IMR-90 (cell line): ENCODE results near the gene ARL2. TPM values are rescaled to one million over a fixed set of nuclear protein-coding genes. Genes with fewer than 3 reads are reported as not detected.

Source experiments
- ATAC-seq: fragments of 200-7000 bp; cut with Tn5 transposase; 2 replicates; pipeline ENCODE4 v1.9.1; 2020; ENCODE audit warnings: low read depth, mild to moderate bottlenecking, moderate library complexity
- BruUV-seq: library from RNA; stranded (reverse); fragments of 400-500 nt; replicated peaks from 2 replicates; lab custom pipeline; 2021; lab: Mats Ljungman, UMichigan
- CTCF ChIA-PET: fragments of 300-600 bp; formaldehyde crosslinking; extraction: SDS; loops from one replicate; lab custom pipeline; 2021; ENCODE audit warnings: antibody characterized with exemption; lab: Yijun Ruan, JAX
- POLR2A ChIA-PET: fragments of 300-600 bp; sonication (Branson Sonifier 250); formaldehyde crosslinking; loops from one replicate; lab custom pipeline; 2022; ENCODE audit warnings: antibody characterized with exemption; ENCODE audit not compliant: unreplicated experiment; lab: Charles Lee
- DNase-seq: peaks from one replicate; pipeline ENCODE4 v3.0.0; 2013
- H2AFZ ChIP-seq: replicated peaks from 2 replicates; pipeline ENCODE3; 2013; ENCODE audit warnings: low read length, mild to moderate bottlenecking; ENCODE audit not compliant: poor library complexity
- H2AK5ac ChIP-seq: 2 replicates; pipeline ENCODE4 v1.6.1; 2013; ENCODE audit warnings: low read depth, low read length, inconsistent platforms
- H2AK9ac ChIP-seq: replicated peaks from 2 replicates; pipeline ENCODE3; 2013; ENCODE audit warnings: mild to moderate bottlenecking, low read depth, low read length, moderate library complexity; ENCODE audit not compliant: poor library complexity
- H2BK120ac ChIP-seq: 2 replicates; pipeline ENCODE4 v1.6.1; 2013; ENCODE audit warnings: low read depth, low read length, inconsistent platforms
- H2BK15ac ChIP-seq: 3 replicates; pipeline ENCODE4 v1.6.1; 2013; ENCODE audit warnings: low read depth, low read length, inconsistent platforms
- H2BK20ac ChIP-seq: 2 replicates; pipeline ENCODE4 v1.6.1; 2013; ENCODE audit warnings: low read depth, mild to moderate bottlenecking, inconsistent platforms, low read length, moderate library complexity
- H2BK5ac ChIP-seq: 2 replicates; pipeline ENCODE4 v1.6.1; 2013; ENCODE audit warnings: mild to moderate bottlenecking, low read depth, low read length, inconsistent platforms; ENCODE audit not compliant: poor library complexity, severe bottlenecking
- H3K14ac ChIP-seq: replicated peaks from 2 replicates; pipeline ENCODE4 v1.6.1; 2013; ENCODE audit warnings: low read depth, low read length, inconsistent platforms
- H3K18ac ChIP-seq: 2 replicates; pipeline ENCODE4 v1.6.1; 2013; ENCODE audit warnings: low read depth, low read length, control low read depth
- H3K23ac ChIP-seq: 2 replicates; pipeline ENCODE4 v1.6.1; 2013; ENCODE audit warnings: low read depth, low read length, inconsistent platforms
- H3K27ac ChIP-seq: 2 replicates; pipeline ENCODE4 v1.5.1; 2013; ENCODE audit warnings: mild to moderate bottlenecking, control low read depth, low read length; ENCODE audit not compliant: insufficient read depth
- H3K27me3 ChIP-seq: 2 replicates; pipeline ENCODE4 v1.6.1; 2013; ENCODE audit warnings: low read length; ENCODE audit not compliant: control insufficient read depth, insufficient read depth
- H3K36me3 ChIP-seq: 2 replicates; pipeline ENCODE4 v1.6.1; 2013; ENCODE audit warnings: low read length, mixed read lengths; ENCODE audit not compliant: control insufficient read depth, insufficient read depth
- H3K4ac ChIP-seq: 2 replicates; pipeline ENCODE4 v1.6.1; 2013; ENCODE audit warnings: low read depth, low read length, inconsistent platforms
- H3K4me1 ChIP-seq: 2 replicates; pipeline ENCODE4 v1.6.1; 2013; ENCODE audit warnings: low read length, mixed read lengths; ENCODE audit not compliant: control insufficient read depth, insufficient read depth
- H3K4me2 ChIP-seq: 2 replicates; pipeline ENCODE4 v1.6.1; 2013; ENCODE audit warnings: low read depth, mild to moderate bottlenecking, control low read depth, low read length, moderate library complexity
- H3K4me3 ChIP-seq: 2 replicates; pipeline ENCODE4 v1.5.1; 2013; ENCODE audit warnings: low read depth, mild to moderate bottlenecking, control low read depth, low read length, moderate library complexity; ENCODE audit not compliant: insufficient read depth
- H3K56ac ChIP-seq: 2 replicates; pipeline ENCODE4 v1.6.1; 2013; ENCODE audit warnings: low read length, inconsistent platforms; ENCODE audit not compliant: insufficient read depth; ENCODE audit errors: extremely low read depth
- H3K79me1 ChIP-seq, 2 experiments: 2 replicates each; pipeline ENCODE4 v1.6.1; 2013; ENCODE audit warnings: low read length in 2 of 2, inconsistent platforms in 1 of 2, low read depth in 1 of 2
- H3K9ac ChIP-seq: 2 replicates; pipeline ENCODE4 v1.6.1; 2013; ENCODE audit warnings: low read depth, low read length, control low read depth
- H3K9me1 ChIP-seq: 2 replicates; pipeline ENCODE4 v1.6.1; 2013; ENCODE audit warnings: low read length, inconsistent platforms; ENCODE audit not compliant: insufficient read depth
- H3K9me3 ChIP-seq: 2 replicates; pipeline ENCODE4 v1.6.1; 2013; ENCODE audit warnings: low read length; ENCODE audit not compliant: control insufficient read depth, insufficient read depth
- H4K20me1 ChIP-seq: 2 replicates; pipeline ENCODE4 v1.6.1; 2013; ENCODE audit warnings: low read length, inconsistent platforms; ENCODE audit not compliant: insufficient read depth
- H4K5ac ChIP-seq: 2 replicates; pipeline ENCODE4 v1.6.1; 2013; ENCODE audit warnings: mild to moderate bottlenecking, low read depth, low read length, control low read depth
- H4K8ac ChIP-seq, 2 experiments: 2 replicates each; pipeline ENCODE4 v1.6.1; 2013; ENCODE audit warnings: low read depth in 2 of 2, low read length in 2 of 2, control low read depth in 1 of 2, inconsistent platforms in 1 of 2
- H4K91ac ChIP-seq: 2 replicates; pipeline ENCODE4 v1.6.1; 2013; ENCODE audit warnings: low read depth, low read length, inconsistent platforms; ENCODE audit not compliant: insufficient read depth
- BHLHE40 ChIP-seq: fragments of 150-350 bp; IDR thresholded peaks from 2 replicates; pipeline ENCODE4 v1.6.1; 2016; ENCODE audit warnings: mild to moderate bottlenecking, low read depth, low read length
- MAFK ChIP-seq: IDR thresholded peaks from 2 replicates; pipeline ENCODE4 v1.6.1; 2012; ENCODE audit warnings: low read depth, low read length, improper control_type of control experiment
- MAZ ChIP-seq: IDR thresholded peaks from 2 replicates; pipeline ENCODE4 v1.6.1; 2012; ENCODE audit warnings: low read depth, mild to moderate bottlenecking, low read length, improper control_type of control experiment, moderate library complexity, borderline replicate concordance
- MXI1 ChIP-seq: IDR thresholded peaks from 2 replicates; pipeline ENCODE4 v1.6.1; 2012; ENCODE audit warnings: low read depth, mild to moderate bottlenecking, low read length, moderate library complexity, borderline replicate concordance
- NFE2L2 ChIP-seq: fragments of 150-350 bp; IDR thresholded peaks from 2 replicates; pipeline ENCODE4 v1.6.1; 2016; ENCODE audit warnings: low read depth, mild to moderate bottlenecking, low read length
- POLR2A ChIP-seq: IDR thresholded peaks from 2 replicates; pipeline ENCODE4 v1.6.1; 2012; ENCODE audit warnings: mild to moderate bottlenecking, low read depth, low read length
- RAD21 ChIP-seq: IDR thresholded peaks from 2 replicates; pipeline ENCODE4 v1.6.1; 2012; ENCODE audit warnings: low read length, improper control_type of control experiment
- RFX5 ChIP-seq: IDR thresholded peaks from 2 replicates; pipeline ENCODE4 v1.8.0; 2012; ENCODE audit warnings: low read depth, mild to moderate bottlenecking, low read length, moderate library complexity
- SMC3 ChIP-seq: fragments of 150-350 bp; IDR thresholded peaks from 2 replicates; pipeline ENCODE4 v1.6.1; 2016; ENCODE audit warnings: low read depth, mild to moderate bottlenecking, antibody characterized with exemption, low read length, moderate library complexity
- WGBS, 2 experiments: methylation state at CpG; one replicate each; pipeline versions ENCODE4 v1.1.5 to v1.1.7; 2013; ENCODE audit warnings: missing lambda C conversion rate in 2 of 2; ENCODE audit not compliant: insufficient read length in 1 of 2; ENCODE audit errors: extremely low coverage in 2 of 2; 5-methylcytosine and 5-hydroxymethylcytosine counted together
- dilution Hi-C: fragments of 300-500 bp; cut with HindIII; formaldehyde crosslinking; loops from one replicate; pipeline ENCODE4 v1.14.3; 2018; ENCODE audit warnings: low sequenced_read_pairs; ENCODE audit not compliant: unreplicated experiment
- in situ Hi-C: fragments of 300-500 bp; cut with MboI; formaldehyde crosslinking; loops from 3 replicates; pipeline ENCODE4 v1.14.3; 2019; ENCODE audit warnings: low sequenced_read_pairs, inconsistent platforms, mixed read lengths
- intact Hi-C: fragments of 100-400 bp; cut with micrococcal nuclease; formaldehyde crosslinking; loops from 2 replicates; pipeline ENCODE4 v1.10.0; 2022
- polyA plus RNA-seq, 3 experiments: library from polyadenylated mRNA; depleted of rRNA; stranded (reverse); fragments of >200 nt; gene quantifications; 2 replicates each; pipeline ENCODE4 v1.2.3, GENCODE V29; 2012; ENCODE audit warnings: low replicate concordance in 1 of 3
- total RNA-seq: library from RNA; depleted of rRNA; stranded (reverse); fragments of >200 nt; gene quantifications from 2 replicates; pipeline ENCODE4 v1.2.3, GENCODE V29; 2012
- TF ChIP-seq, protein P1 (sequence below): fragments of 150-350 bp; IDR thresholded peaks from 2 replicates; pipeline ENCODE4 v1.6.1; 2016; ENCODE audit warnings: low read depth, mild to moderate bottlenecking, low read length, moderate library complexity, borderline replicate concordance
- TF ChIP-seq, protein P2 (sequence below): conservative IDR thresholded peaks from 2 replicates; pipeline ENCODE4 v1.5.1; 2012; ENCODE audit warnings: mild to moderate bottlenecking, low read depth, low read length, improper control_type of control experiment
- TF ChIP-seq, protein P3 (sequence below): fragments of 150-350 bp; IDR thresholded peaks from 2 replicates; pipeline ENCODE4 v1.6.1; 2017; ENCODE audit warnings: mild to moderate bottlenecking, antibody characterized with exemption, low read length, low read depth

Gene ARL2
- total and polyA plus RNA-seq, 2 of the 4 experiments (the other 2 are of a cell fraction) = 48.9 to 152 TPM

DNA sequence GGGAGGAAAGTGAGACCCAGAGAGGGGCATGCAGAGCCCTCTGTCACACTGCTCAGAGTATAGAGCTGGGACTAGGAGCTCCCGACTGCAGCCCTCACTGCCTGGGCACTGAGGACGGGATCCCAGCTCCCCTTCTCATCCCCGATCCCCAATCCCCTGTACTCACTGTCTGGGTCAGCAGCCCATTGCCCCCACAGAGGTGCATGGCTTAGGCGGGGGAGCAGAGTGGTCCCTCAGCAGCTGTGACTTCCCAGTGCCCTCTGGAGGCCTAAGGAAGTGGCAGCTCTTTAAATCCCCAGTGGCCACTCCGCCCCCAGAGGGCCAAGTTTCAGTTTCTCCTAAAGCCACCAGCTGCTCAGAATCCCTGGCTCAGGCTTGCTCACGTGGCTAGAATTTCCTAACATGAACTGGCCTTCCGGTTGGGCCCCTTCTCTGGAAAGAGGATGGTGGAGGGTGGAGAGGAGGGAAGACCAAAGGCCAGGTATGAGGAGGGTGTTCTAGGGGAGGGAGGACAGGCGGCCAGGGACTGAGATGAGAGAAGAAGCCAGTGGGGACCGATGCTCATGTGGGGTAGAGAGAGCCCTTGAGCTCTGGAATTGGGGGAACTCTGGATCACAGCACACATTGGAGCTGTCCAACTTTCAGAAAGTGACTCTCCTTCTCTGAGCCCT, 17.1 kb upstream of the ARL2 start, which contains the start of gene BATF2:
Gene BATF2, minus strand, starts transcription at position 262 of the 671 bp plus-strand sequence. Its CDS starts 57 bp downstream, at position 205.
- Histone ChIP-seq H3K36me3 (no peaks in the 10 kb centered on the region), H2AK5ac (peak within 1 kb of the TSS; percentile 35; the same call in 1 of the 2 replicates), H2AK9ac (peak within 1 kb of the TSS; percentile 84), H2BK120ac (peak within 1 kb of the TSS; percentile 77), H4K5ac (peak within 1 kb of the TSS; percentile 3), H3K4ac (peak within 1 kb of the TSS; percentile 88), H2BK15ac (peak within 1 kb of the TSS; percentile 22; the same call in 1 of the 3 replicates), H2AFZ (peak within 1 kb of the TSS; percentile 94), H3K18ac (no peak within 1 kb of the TSS), H3K9ac (peak within 1 kb of the TSS; percentile 15; the same call in 1 of the 2 replicates), H2BK5ac (no peak within 1 kb of the TSS), H3K4me2 (peak within 1 kb of the TSS; percentile 54), H3K79me1 (no peaks in the 10 kb centered on the region), H2BK20ac (peak within 1 kb of the TSS; percentile 53), H4K91ac (peak within 1 kb of the TSS; percentile 25; the same call in 1 of the 2 replicates), H3K14ac (peak within 1 kb of the TSS; percentile 61), H3K4me3 (peak within 1 kb of the TSS; percentile 24), H4K8ac (peak within 1 kb of the TSS; percentile 12 to 89; a peak in 2 of 4 replicates), H3K9me3 (no peaks in the 10 kb centered on the region), H3K56ac (no peak within 1 kb of the TSS), H3K4me1 (0 out of 2 replicates have a peak, but pooled peaks cover 4% of the 10 kb centered on the region), H3K27me3 (no peaks in the 10 kb centered on the region), H3K23ac (peak within 1 kb of the TSS; percentile 67; the same call in 1 of the 2 replicates), H3K27ac (peak within 1 kb of the TSS; percentile 2; the same call in 1 of the 2 replicates), H3K9me1 (peaks cover 7% of the 10 kb centered on the region; the same call in 1 of the 2 replicates), H4K20me1 (no peaks in the 10 kb centered on the region)
- DNase-seq (peak; percentile 83), ATAC-seq (peak; percentile 97)
- in situ Hi-C loops (no loop called here), intact Hi-C loops (loop anchor here (5.0 kb wide), 1 partner anchor 150 kb away; no protein-coding TSS in a partner anchor), dilution Hi-C loops (no loop called here)
- ChIA-PET CTCF (interaction anchor here (0.6 to 1.7 kb wide), 5 partner anchors 10 to 308 kb away, joined by 3 to 6 read pairs (median 4); partner anchors contain the start of gene PPP2R5B), POLR2A (interaction anchor here (0.6 kb wide), 1 partner anchor 1140 kb away, joined by 3 read pairs; no protein-coding TSS in a partner anchor)
- no TSS peak for BruUV-seq
- WGBS, 2 experiments = 0% methylated on average over 3 of the region's 9 CpGs; no CpG with 5 or more reads in 1 of the 2 experiments
- TF ChIP-seq, protein P1, sequence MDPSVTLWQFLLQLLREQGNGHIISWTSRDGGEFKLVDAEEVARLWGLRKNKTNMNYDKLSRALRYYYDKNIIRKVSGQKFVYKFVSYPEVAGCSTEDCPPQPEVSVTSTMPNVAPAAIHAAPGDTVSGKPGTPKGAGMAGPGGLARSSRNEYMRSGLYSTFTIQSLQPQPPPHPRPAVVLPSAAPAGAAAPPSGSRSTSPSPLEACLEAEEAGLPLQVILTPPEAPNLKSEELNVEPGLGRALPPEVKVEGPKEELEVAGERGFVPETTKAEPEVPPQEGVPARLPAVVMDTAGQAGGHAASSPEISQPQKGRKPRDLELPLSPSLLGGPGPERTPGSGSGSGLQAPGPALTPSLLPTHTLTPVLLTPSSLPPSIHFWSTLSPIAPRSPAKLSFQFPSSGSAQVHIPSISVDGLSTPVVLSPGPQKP = 0 out of 2 replicates have a peak, but pooled peaks have one; percentile 13
- no peak for TF ChIP-seq POLR2A
- TF ChIP-seq NFE2L2 = no peak
- peak; percentile 56 for TF ChIP-seq SMC3
- TF ChIP-seq MAZ = peak; percentile 67; the same call in 1 of the 2 replicates
- TF ChIP-seq MXI1 = no peak
- no peak for TF ChIP-seq MAFK
- TF ChIP-seq, protein P2, sequence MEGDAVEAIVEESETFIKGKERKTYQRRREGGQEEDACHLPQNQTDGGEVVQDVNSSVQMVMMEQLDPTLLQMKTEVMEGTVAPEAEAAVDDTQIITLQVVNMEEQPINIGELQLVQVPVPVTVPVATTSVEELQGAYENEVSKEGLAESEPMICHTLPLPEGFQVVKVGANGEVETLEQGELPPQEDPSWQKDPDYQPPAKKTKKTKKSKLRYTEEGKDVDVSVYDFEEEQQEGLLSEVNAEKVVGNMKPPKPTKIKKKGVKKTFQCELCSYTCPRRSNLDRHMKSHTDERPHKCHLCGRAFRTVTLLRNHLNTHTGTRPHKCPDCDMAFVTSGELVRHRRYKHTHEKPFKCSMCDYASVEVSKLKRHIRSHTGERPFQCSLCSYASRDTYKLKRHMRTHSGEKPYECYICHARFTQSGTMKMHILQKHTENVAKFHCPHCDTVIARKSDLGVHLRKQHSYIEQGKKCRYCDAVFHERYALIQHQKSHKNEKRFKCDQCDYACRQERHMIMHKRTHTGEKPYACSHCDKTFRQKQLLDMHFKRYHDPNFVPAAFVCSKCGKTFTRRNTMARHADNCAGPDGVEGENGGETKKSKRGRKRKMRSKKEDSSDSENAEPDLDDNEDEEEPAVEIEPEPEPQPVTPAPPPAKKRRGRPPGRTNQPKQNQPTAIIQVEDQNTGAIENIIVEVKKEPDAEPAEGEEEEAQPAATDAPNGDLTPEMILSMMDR = peak; percentile 64
- TF ChIP-seq RFX5 = no peak
- TF ChIP-seq, protein P3, sequence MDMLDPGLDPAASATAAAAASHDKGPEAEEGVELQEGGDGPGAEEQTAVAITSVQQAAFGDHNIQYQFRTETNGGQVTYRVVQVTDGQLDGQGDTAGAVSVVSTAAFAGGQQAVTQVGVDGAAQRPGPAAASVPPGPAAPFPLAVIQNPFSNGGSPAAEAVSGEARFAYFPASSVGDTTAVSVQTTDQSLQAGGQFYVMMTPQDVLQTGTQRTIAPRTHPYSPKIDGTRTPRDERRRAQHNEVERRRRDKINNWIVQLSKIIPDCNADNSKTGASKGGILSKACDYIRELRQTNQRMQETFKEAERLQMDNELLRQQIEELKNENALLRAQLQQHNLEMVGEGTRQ = peak; percentile 88
- peak; percentile 64 for TF ChIP-seq RAD21
- peak; percentile 69 for TF ChIP-seq BHLHE40
